Measurements from ENCODE around the gene ZNF140.

Gene ZNF140

GRCh38 chr12:133130808-133131128, 50.0 kb downstream of the ZNF140 start:
- no peak for DNase-seq

GRCh38 chr12:133135747-133136146, 55.0 kb downstream of the ZNF140 start:
- no peak for DNase-seq

- DNase-seq = no peak
These were observed 65.3 kb downstream of the ZNF140 start for GRCh38 chr12:133145981-133146380.

GRCh38 chr12:133156125-133156690, 75.5 kb downstream of the ZNF140 start:
- DNase-seq = no peak

All from activated T-cell treated with anti-CD3 and anti-CD28 coated beads, Interleukin-2, amount 50 U/mL, for 1 hour (primary cell).